Osteocyte (in vitro differentiated cells): ENCODE measurements around the gene PTPRB. TPM values are rescaled to one million over a fixed set of nuclear protein-coding genes. Genes with fewer than 3 reads are reported as not detected.

ENCODE experiments used
- DNase-seq: peaks from one replicate; pipeline ENCODE4 v3.0.0; 2021; ENCODE audit warnings: mixed read lengths; ENCODE audit not compliant: unreplicated experiment; ENCODE audit errors: extremely low spot score
- H3K27ac Mint-ChIP-seq: one replicate; pipeline ENCODE4 v1.8.0; 2021; ENCODE audit warnings: mild to moderate bottlenecking, mixed read lengths; ENCODE audit not compliant: unreplicated experiment
- H3K27me3 Mint-ChIP-seq: one replicate; pipeline ENCODE4 v1.8.0; 2021; ENCODE audit warnings: mixed read lengths; ENCODE audit not compliant: unreplicated experiment
- H3K36me3 Mint-ChIP-seq: one replicate; pipeline ENCODE4 v1.8.0; 2021; ENCODE audit warnings: mixed read lengths; ENCODE audit not compliant: unreplicated experiment
- H3K4me1 Mint-ChIP-seq: one replicate; pipeline ENCODE4 v1.8.0; 2021; ENCODE audit warnings: mixed read lengths; ENCODE audit not compliant: unreplicated experiment
- H3K4me3 Mint-ChIP-seq: one replicate; pipeline ENCODE4 v1.8.0; 2021; ENCODE audit warnings: mild to moderate bottlenecking, moderate library complexity, mixed read lengths; ENCODE audit not compliant: unreplicated experiment
- H3K9me3 Mint-ChIP-seq: one replicate; pipeline ENCODE4 v1.8.0; 2021; ENCODE audit warnings: mixed read lengths; ENCODE audit not compliant: unreplicated experiment
- total RNA-seq: library from RNA; stranded (reverse); gene quantifications from 2 replicates; pipeline ENCODE4 v1.2.1, GENCODE V29; 2021
- TF ChIP-seq, protein P1 (sequence below): fragments of 200-600 bp; sonication (generic); IDR thresholded peaks from 2 replicates; pipeline ENCODE4 v1.5.0; 2021; ENCODE audit warnings: antibody characterized with exemption, mild to moderate bottlenecking, moderate library complexity

The PTPRB gene
- total RNA-seq, 1 donor from 2014 or later: 0.05 TPM

GRCh38 chr12:70551731-70552130, 85.5 kb downstream of the PTPRB start:
- no peaks in the 10 kb centered on the region for H3K9me3 Mint-ChIP-seq
- TF ChIP-seq, protein P1, sequence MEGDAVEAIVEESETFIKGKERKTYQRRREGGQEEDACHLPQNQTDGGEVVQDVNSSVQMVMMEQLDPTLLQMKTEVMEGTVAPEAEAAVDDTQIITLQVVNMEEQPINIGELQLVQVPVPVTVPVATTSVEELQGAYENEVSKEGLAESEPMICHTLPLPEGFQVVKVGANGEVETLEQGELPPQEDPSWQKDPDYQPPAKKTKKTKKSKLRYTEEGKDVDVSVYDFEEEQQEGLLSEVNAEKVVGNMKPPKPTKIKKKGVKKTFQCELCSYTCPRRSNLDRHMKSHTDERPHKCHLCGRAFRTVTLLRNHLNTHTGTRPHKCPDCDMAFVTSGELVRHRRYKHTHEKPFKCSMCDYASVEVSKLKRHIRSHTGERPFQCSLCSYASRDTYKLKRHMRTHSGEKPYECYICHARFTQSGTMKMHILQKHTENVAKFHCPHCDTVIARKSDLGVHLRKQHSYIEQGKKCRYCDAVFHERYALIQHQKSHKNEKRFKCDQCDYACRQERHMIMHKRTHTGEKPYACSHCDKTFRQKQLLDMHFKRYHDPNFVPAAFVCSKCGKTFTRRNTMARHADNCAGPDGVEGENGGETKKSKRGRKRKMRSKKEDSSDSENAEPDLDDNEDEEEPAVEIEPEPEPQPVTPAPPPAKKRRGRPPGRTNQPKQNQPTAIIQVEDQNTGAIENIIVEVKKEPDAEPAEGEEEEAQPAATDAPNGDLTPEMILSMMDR: no peak
- H3K27ac Mint-ChIP-seq: no peak overlapping the region
- H3K27me3 Mint-ChIP-seq: no peaks in the 10 kb centered on the region
- H3K36me3 Mint-ChIP-seq: no peaks in the 10 kb centered on the region
- H3K4me3 Mint-ChIP-seq: no peak overlapping the region
- DNase-seq: no peak
- H3K4me1 Mint-ChIP-seq: no peaks in the 10 kb centered on the region

DNA sequence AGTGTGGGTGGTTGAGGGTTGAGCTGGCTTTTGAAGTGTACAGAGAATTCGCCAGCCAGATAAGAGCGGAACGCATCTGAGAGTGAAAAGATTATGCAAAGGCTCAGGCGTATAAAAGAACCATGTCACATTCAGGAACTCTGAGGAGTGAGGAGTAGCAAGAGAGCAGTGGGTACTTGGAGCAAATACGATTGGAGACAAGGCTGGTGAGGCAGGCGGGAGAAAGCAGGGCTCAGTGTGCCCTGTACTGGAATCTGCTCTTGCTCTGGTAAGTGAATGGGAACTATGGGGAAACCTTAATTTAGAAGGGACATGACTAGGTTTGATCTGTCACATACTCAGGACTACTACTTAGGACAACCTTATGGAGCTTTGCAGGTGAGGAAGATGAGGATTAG, 87.0 kb downstream of the PTPRB start:
- no peak overlapping the region for H3K27ac Mint-ChIP-seq
- no peaks in the 10 kb centered on the region for H3K9me3 Mint-ChIP-seq
- no peak overlapping the region for H3K4me3 Mint-ChIP-seq
- H3K36me3 Mint-ChIP-seq: no peaks in the 10 kb centered on the region
- no peak for DNase-seq
- H3K4me1 Mint-ChIP-seq: no peaks in the 10 kb centered on the region
- TF ChIP-seq, protein P1: no peak
- no peaks in the 10 kb centered on the region for H3K27me3 Mint-ChIP-seq

GRCh38 chr12:70549340-70550179, 87.7 kb downstream of the PTPRB start:
- Mint-ChIP-seq H3K27ac (no peak overlapping the region), H3K9me3 (no peaks in the 10 kb centered on the region), H3K36me3 (no peaks in the 10 kb centered on the region), H3K27me3 (no peaks in the 10 kb centered on the region), H3K4me1 (no peaks in the 10 kb centered on the region), H3K4me3 (no peak overlapping the region)
- DNase-seq: no peak
- TF ChIP-seq, protein P1: no peak

DNA sequence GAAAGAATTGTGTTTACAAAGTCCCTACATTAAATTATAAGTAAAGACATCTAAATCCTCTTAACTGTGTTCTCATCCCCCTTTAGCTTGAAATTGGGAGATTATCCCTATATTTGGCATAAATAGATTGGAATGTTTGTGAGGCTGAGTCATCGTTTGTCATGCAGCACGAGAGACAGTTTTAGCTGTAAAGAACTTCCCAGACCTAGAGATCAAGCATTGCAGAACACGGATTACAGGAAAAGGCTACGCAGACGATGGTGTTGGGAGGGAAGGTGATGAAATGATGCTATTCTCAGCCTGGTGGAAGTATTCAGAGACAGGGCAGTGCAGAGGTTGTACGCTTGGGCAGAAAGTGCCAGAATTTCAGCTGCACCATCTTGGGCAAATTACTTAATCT, 93.8 kb downstream of the PTPRB start:
- H3K27me3 Mint-ChIP-seq: no peaks in the 10 kb centered on the region
- H3K27ac Mint-ChIP-seq: peak overlapping the region; percentile 43
- H3K4me1 Mint-ChIP-seq: peaks cover 10% of the 10 kb centered on the region
- no peak overlapping the region for H3K4me3 Mint-ChIP-seq
- H3K9me3 Mint-ChIP-seq: no peaks in the 10 kb centered on the region
- H3K36me3 Mint-ChIP-seq: no peaks in the 10 kb centered on the region
- DNase-seq: no peak
- TF ChIP-seq, protein P1: no peak

DNA sequence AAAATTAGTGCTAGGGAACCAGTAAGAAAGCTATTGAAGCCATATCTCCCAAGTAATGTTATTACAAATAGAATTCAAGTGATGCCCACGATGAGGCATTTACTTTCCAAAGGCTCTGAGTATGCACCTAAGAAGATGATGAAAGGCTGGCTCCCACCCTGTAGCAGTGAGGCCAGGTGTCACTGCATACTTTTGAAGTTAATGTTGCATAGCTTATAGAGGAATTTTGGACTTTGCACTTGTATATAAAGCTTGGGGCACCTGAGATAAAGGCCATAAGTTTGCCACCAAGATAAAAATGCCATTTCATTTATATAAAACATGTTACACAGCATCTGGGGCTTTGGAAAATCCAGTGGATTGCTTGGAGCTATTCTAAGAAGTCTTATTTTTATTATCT, 96.2 kb downstream of the PTPRB start:
- Mint-ChIP-seq H3K27ac (no peak overlapping the region), H3K36me3 (no peaks in the 10 kb centered on the region), H3K4me1 (peaks cover 10% of the 10 kb centered on the region), H3K4me3 (no peak overlapping the region), H3K27me3 (no peaks in the 10 kb centered on the region), H3K9me3 (no peaks in the 10 kb centered on the region)
- TF ChIP-seq, protein P1: no peak
- no peak for DNase-seq
